NCI-H1436 treated with DMSO at 0.1 percent for 48 hours (cell line): ENCODE data around the gene PHYKPL.

Experiments
- DNase-seq: peaks from one replicate; lab custom pipeline; 2025; lab: John Stamatoyannopoulos, UW

The PHYKPL gene

GRCh38 chr5:178232124-178232919 lies at the start of gene PHYKPL:
Gene PHYKPL (minus strand): TSS chr5:178232802. CDS start chr5:178232550, 252 bp downstream.
- no peak for DNase-seq

GRCh38 chr5:178282391-178282790 lies 49.8 kb upstream of the PHYKPL start:
- no peak for DNase-seq

- DNase-seq, result no peak
Observed at GRCh38 chr5:178281331-178281730, 48.7 kb upstream of the PHYKPL start.

- no peak for DNase-seq
Observed at GRCh38 chr5:178280631-178281030, 48.0 kb upstream of the PHYKPL start.

- no peak for DNase-seq
Observed at GRCh38 chr5:178279723-178280438, 47.3 kb upstream of the PHYKPL start.

GRCh38 chr5:178279026-178279722 lies 46.6 kb upstream of the PHYKPL start:
- no peak for DNase-seq

- no peak for DNase-seq
Observed at GRCh38 chr5:178278358-178279023, 45.9 kb upstream of the PHYKPL start.

- DNase-seq, result no peak
Observed at GRCh38 chr5:178277866-178278265, 45.3 kb upstream of the PHYKPL start.

GRCh38 chr5:178277346-178277745 lies 44.7 kb upstream of the PHYKPL start:
- DNase-seq, result no peak

- DNase-seq, result no peak
Observed at GRCh38 chr5:178274781-178275537, 42.4 kb upstream of the PHYKPL start.

GRCh38 chr5:178273665-178274541 lies 41.3 kb upstream of the PHYKPL start:
- DNase-seq, result no peak

- no peak for DNase-seq
Observed at GRCh38 chr5:178273041-178273440, 40.4 kb upstream of the PHYKPL start.

- DNase-seq, result no peak
Observed at GRCh38 chr5:178272591-178272990, 40.0 kb upstream of the PHYKPL start.

- no peak for DNase-seq
Observed at GRCh38 chr5:178271726-178272479, 39.3 kb upstream of the PHYKPL start.

- DNase-seq, result no peak
Observed at GRCh38 chr5:178271231-178271630, 38.6 kb upstream of the PHYKPL start.

- DNase-seq, result no peak
Observed at GRCh38 chr5:178269499-178269898, 36.9 kb upstream of the PHYKPL start.

GRCh38 chr5:178267876-178268275 lies 35.3 kb upstream of the PHYKPL start:
- DNase-seq, result no peak

- no peak for DNase-seq
Observed at GRCh38 chr5:178267245-178267644, 34.6 kb upstream of the PHYKPL start.

- no peak for DNase-seq
Observed at GRCh38 chr5:178266581-178266980, 34.0 kb upstream of the PHYKPL start.

- DNase-seq, result no peak
Observed at GRCh38 chr5:178265746-178266145, 33.1 kb upstream of the PHYKPL start.
